Activated T-helper 9 cell treated with anti-CD3 and anti-CD28 coated beads, Interleukin-2, amount 50 U/mL, for 16 hours (primary cell): ENCODE measurements around the gene RARB.

Experiments used
- DNase-seq: peaks from one replicate; pipeline ENCODE4 v3.0.0-alpha.2; 2020; ENCODE audit warnings: low read depth

The RARB gene

DNA sequence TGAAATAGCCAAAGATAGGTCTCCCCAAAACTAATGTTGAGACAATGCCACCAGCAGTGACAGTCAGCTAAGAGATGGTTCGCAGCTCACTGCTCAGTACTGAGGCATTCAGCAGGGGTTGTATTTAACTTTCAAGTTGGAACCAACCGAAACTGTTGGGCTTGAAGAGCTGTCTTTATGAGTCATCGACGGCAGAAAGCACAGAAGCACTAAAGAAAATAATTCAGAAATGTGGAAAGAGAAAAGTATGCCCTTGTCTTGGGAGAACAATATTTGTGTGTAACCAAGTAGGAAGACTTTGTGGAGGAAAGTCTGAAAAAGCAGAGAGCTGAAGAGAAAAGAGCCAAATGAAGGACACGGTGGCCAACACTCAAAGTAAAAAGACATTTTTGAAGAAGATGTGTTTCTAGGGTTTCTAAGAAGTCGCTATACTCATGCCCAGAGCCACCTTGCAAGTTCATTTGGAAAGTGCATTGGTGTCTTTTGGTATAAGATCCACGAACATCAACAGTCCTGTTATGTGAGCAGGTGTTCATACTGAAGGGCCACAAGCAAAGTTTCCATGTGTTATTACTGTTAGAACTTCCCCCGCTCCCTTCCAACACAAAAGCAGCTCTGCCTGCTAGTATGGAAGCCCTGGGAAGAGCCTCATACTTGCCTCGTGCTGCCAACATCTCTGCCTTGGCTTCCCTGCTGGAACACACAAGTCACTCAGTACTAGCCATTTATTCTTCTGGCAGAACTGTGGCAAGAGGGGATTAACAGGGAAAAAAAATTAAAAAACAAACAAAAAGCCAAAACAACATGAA lies 4.1 kb upstream of the RARB start:
- DNase-seq, result no peak

- DNase-seq, result no peak
These were observed 3.4 kb upstream of the RARB start for GRCh38 chr3:25424614-25425013.

DNA sequence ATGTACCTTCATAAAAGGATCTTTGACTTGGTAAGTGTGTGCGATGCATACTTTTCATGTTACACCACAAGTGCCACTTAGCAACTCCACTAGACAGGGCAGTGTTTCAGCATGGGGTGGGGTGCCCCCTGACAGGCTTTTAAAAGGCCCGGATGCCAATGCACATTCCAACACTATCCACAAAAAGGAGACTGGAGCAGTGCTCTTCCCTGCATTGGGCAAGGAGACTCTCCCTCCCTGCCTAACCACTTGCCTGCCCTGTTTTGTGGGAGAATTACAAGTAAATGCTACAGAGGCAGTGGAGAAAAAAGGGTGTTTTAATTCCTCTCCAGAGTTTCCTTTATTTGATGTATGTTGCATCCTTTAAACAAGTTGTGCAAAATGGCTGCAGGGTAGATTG lies 1.7 kb upstream of the RARB start:
- no peak for DNase-seq

- DNase-seq, result no peak
These were observed 908 bp upstream of the RARB start for GRCh38 chr3:25427155-25427554.

DNA sequence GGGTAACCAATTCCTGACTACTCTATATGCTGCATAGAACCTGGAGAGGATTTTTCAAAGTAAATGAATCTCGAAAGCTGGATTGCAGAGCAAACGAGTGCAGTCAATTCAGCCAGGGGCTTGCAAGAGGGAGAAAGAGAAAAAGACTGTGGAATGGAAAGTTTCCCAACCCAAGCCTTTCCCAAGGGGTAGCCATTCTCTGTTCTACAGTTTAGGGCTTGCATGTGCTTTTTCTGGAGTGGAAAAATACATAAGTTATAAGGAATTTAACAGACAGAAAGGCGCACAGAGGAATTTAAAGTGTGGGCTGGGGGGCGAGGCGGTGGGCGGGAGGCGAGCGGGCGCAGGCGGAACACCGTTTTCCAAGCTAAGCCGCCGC lies 511 bp upstream of the RARB start:
- no peak for DNase-seq

DNA sequence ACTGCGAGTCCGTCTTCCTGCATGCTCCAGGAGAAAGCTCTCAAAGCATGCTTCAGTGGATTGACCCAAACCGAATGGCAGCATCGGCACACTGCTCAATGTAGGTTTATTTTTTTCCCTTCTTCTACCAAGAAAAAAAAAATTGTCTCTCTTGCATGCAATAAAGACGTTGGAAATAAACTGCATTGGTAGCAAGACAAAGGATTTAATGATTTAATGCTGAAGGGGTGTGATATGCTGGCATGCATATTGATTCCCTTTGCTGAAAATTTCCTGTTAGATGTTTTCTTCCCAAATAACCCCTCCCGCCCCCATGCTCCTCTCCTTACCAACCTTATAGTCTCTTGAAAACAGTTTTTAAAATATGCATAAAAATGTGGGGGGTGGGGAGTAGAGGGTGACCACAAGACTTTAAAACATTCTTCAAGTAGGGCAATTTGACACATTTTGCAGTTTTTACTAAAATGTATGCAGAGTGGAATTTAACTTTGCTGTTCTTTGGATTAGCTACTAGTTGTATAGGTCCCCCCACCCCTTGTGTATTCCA lies 799 bp downstream of the RARB start:
- DNase-seq, result no peak

DNA sequence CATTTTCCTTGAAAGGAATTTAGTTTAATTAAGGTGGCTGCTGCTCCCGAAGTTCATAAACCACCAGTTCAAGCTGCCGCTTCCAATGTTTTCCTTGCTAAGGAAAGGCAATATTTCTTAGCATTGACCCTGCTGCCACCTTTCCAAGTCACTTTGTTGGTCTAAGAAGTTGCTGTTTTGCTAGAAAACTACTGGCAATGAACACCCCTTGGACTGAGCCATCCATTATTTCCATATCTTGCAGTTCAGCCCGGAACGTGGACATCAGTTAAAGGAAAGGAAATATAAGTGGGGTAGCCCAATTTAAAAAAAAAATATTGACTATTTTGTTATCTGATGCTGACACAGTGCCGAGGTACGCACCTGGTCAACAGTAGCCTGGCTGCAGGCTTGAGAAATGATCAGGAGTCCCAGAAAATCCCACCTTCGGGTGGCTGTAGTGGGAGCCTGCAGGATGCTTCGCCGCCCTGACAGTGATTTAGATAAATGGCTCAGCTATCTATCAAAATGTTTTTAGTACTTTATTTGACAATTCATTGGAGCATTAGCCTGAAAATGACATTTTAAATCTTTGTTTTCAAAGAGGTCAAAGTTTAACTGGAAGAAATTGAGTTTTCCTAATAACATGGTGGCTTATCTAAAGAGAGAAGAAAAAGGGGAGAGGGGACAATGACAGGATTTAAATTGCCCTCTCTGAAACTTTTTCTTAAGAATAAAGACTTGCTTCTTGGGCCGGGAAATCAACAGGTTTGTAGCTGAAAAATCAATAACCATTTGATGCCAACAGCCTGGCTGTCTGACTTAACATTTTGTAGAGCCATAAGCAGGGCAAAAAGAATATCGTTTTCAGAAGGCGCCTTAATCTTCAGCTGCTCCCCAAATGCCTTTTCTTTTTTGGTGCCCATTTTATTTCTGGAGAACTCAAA lies 1.6 kb downstream of the RARB start:
- DNase-seq, result no peak

GRCh38 chr3:25430287-25430934 lies 2.3 kb downstream of the RARB start:
- no peak for DNase-seq

DNA sequence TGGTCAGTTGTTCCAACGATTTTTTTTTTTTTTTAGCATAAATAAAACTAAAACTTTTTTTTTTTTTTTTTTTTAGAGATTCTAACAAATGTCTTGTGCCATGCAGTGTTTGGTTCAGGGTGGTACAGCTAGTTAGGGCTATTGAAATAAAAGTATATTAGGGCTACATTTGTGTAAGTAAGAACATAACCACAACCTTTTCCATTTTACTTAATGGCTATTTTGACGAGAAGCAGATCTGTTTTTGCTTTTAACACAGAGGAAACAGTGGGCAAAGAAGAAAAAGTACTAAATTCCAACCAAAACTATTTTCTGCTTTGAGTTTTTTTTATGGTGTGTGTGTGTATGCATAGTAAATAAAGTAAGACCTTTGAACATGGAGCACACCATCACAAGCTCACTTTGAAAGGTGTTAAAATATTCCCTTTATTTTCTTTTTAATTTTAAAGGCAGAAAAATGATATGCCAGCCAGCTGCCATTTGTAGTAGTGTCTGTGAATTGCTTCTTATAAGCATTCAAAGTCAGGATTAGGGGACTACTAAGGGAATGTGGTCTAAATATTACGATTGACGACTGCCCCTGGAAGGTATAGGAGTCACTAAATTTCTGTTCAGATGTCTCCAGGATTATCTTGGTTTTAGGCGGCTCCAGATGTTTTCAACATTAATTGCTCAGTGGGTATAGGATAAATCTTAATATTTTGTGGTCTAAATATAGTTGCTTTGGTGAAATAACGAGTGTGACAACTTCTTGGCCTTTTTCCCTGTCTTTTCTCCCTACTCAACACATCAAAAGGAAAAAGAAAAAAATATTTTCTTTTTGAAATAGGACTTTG lies 3.1 kb downstream of the RARB start:
- no peak for DNase-seq

DNA sequence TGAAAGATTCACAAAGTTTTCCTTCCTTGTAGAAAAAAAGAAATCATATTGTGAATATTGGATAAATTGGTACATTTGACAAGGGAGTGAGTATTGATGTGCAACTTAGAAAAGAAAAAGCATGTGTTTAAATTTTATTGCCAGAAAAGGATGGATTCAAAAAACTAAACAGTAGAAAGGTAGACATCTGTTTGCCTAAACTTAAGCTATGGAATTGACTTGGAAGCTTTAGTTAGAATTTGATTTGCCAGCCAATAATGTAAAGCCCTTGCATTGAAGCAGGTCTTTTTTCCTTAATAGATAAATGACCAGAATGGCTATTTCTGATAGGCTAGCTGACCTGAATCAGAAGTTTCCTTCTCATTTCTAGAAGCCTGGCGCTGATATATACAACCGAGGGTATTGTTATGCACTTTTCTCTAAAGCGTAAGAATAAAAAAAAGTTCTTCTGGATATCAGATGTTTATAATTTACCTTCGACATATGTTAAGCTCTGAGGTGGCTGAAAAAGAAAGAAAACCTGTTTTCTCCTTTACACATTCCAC lies 4.2 kb downstream of the RARB start:
- DNase-seq, result no peak

DNA sequence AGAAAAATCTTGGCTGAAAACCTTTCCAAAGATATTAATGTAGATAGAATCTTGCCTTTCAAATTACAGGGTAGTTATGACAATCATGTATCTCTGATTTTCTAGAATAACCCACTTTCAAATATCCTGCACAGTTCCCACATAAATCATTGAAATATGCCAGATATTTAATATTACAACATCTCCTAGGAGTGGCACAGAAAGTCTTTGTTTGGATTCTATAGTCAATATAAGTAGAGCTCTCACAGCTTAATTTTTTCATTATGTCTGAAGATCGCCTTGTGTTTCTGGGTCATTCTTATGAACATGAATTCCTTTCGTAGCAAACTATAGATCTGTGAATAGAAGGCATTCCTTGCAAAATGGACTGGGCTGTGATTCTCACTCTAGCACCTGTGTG lies 5.0 kb downstream of the RARB start:
- DNase-seq, result no peak

- no peak for DNase-seq
These were observed 5.8 kb downstream of the RARB start for GRCh38 chr3:25433868-25434267.

GRCh38 chr3:25437953-25438352 lies 9.9 kb downstream of the RARB start:
- no peak for DNase-seq

GRCh38 chr3:25438791-25439555 lies 10.9 kb downstream of the RARB start:
- DNase-seq, result no peak

- DNase-seq, result no peak
These were observed 13.3 kb downstream of the RARB start for GRCh38 chr3:25441234-25441856.

DNA sequence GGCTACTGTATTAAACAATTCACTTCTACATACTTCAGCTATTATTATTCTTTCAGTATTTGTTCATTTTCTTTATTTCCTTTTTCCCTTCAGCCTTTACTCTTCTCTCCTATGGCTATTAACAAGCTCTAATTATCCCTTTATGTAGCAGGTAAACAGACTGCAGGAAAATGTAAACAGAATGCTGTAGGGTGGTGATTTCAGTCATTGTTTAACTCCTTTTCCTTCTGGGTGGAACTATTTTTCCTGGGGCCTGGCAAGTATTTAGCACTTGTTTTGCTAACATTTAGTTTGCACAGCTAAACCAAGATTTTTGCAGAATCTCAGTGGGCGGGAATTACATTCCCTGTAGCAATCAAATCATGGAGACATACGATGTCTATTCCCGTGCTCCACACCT lies 14.4 kb downstream of the RARB start:
- DNase-seq, result no peak

DNA sequence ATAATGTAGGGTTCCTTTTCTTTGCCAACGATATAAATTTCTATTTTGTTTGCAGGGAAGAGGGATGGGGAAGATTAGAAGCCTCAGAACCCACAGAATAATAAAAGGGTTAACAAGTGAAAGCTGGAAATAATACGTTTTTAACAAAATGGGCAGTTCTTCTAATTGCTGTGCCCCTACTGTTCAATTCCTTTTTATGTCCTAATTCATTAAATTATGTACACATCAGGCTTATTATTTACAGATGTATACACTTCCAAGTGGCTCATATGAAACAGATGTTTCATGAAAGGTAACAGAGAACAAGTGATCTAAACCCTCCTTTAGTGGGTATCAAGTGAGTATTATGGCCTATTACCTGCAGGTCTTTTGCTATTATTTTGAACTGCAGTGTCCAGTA lies 16.2 kb downstream of the RARB start:
- no peak for DNase-seq

DNA sequence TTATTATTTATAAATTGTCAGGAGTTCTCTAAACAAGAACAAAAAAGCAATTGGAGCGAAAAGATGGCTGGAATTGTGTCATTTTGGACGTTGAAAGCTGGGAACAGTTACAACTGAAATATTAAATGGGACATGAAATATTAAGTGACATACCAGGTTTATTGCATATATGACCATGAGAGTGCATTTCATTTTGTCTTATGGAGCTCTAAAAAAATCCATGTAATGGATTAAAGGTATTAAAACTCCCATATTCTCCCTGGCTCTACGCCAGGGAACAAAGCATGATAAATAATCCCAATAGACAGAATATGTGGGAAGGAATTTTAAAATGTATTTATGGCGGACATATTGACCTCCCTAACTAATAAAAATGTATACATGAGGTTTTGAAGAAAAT lies 17.7 kb downstream of the RARB start:
- no peak for DNase-seq

- DNase-seq, result no peak
These were observed 19.2 kb downstream of the RARB start for GRCh38 chr3:25447285-25447684.

- no peak for DNase-seq
These were observed 19.9 kb downstream of the RARB start for GRCh38 chr3:25447925-25448324.
